Skin epidermis (tissue), 12 donors: ENCODE measurements around the gene GTF2H4.

ENCODE experiments used
- H3K27ac ChIP-seq, 21 experiments: fragments of 200-600 bp; sonication (generic) in 11 of 21; one replicate each; pipeline ENCODE4 v1.5.0; 2020; ENCODE audit warnings: mild to moderate bottlenecking in 3 of 21, inconsistent platforms in 2 of 21, moderate library complexity in 2 of 21
- H3K4me3 ChIP-seq, 7 experiments: fragments of 200-600 bp; sonication (generic) in 2 of 7; one replicate each; pipeline ENCODE4 v1.5.0; 2020; ENCODE audit warnings: inconsistent platforms in 2 of 7, mild to moderate bottlenecking in 2 of 7, moderate library complexity in 1 of 7

The GTF2H4 gene

DNA sequence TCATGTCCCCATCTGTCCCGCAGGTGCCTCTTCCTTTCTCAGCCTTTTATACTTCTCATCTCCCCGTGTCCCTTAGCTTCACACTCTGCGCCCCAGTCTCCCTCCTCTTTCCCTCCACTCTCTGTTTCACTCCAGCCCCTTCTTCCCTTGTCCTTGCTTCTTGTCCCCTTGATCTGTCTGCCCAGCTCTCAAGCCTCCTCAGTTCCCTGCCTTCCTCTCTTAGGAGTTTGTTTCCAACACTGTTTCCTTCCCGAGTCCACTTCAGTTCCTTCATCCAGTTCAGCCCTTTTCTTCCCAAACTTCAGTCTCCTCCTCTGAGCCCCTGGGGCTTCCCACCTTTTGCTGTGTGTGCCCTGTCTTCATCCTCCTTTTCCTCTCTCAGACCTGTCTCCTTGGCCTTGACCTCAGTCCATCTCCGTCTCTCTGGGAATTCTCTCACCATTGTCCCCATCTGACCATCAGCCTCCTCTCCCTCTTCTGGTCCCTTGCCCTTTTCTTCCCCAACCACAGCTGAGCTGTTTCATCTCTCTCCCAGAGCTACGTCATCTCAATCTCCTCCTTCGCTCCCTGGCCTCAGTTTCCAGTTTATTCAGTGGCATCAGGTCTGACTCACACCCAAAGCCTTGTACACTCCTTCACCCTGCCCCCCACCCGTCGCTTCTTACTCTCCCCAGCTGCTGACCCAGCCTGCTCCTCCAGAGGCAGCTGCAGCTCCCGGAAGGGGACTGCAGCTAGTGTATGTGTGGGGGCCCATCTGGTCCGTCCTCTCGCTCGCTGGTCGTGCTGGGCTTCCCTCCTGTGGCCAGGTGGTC is 26.4 kb upstream of the GTF2H4 start:
- H3K27ac ChIP-seq = peak overlapping the region in 12 of 21 experiments; percentile 89 to 98 (median 92)
- no peak overlapping the region for H3K4me3 ChIP-seq

DNA sequence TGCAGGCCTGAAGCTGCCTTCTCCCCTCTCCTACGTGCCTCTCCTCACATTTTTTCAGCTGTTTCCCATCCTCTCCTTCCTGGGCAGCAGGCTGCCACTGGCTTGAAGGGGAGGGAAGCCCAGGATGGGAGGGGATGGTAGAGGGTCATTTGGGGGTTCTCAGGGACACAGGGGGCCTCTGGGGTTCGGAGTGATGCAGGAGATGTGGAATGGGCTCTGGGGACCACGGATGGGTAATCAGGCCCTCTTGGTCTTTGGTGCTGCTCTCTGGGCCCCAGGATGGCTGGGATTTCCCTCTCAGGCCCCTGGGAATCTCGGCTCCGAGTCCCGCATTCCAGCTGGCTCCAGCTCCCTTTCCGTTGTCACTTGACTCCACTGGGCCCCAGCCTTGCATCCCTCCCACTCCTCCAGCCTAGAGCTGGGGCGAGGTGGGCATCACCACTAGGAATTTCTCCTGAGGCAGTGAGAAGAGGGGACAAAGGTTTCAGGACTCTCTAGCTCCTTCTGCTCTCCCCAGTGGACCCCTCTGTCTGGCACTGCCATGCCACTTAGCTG is 25.7 kb upstream of the GTF2H4 start:
- peak overlapping the region in 20 of 21 experiments; percentile 78 to 98 (median 91) for H3K27ac ChIP-seq
- peak overlapping the region in 4 of 7 experiments; percentile 63 to 94 (median 76) for H3K4me3 ChIP-seq

DNA sequence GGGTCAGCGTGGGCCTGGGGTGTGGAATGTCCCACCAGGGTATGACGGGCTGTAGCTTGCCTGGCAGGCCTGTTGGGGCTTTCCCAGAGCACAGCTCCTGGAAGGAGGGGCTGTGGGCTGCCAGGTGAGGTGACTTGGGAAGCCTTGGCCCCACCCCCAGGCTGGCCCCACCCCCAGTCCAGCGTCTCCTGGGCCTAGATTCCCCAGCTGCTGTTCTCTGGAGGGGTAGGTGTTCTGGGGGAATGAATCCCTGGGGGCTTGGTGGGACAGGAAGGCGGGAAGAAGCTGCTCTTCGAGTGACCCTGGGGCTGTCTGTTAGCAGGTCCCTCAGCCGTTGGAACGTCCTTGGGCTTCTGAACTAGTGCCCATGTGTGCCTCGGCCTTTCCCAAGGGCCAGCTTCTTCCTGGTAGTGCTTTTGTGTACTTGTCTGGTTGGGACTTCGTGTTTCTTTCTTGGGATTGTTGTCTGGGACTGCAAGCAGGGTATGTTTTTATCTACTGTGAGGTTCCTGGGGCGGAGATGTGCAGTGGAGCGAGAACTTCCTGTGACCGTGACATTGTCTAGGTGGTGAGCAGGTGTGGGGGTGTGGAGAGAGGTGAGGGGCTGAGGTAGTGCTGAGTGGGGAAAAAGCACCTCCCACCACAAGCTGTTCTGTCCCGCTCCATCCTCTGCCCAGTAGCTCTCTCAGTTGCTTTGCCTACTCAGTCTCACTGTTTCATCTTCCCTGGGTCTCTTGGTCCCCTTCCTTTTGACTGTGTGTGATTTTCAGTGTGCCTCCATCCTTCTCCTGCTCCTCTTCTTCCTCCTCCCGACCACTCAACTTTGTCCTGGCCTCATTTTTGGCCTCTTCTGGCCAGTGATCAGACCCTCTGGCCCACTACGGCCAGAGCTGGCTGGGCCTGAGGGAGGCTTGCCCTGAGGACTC is 25.0 kb upstream of the GTF2H4 start:
- Histone ChIP-seq H3K27ac (peak overlapping the region; percentile 18 to 98 (median 91)), H3K4me3 (peak overlapping the region; percentile 55 to 94 (median 68))

DNA sequence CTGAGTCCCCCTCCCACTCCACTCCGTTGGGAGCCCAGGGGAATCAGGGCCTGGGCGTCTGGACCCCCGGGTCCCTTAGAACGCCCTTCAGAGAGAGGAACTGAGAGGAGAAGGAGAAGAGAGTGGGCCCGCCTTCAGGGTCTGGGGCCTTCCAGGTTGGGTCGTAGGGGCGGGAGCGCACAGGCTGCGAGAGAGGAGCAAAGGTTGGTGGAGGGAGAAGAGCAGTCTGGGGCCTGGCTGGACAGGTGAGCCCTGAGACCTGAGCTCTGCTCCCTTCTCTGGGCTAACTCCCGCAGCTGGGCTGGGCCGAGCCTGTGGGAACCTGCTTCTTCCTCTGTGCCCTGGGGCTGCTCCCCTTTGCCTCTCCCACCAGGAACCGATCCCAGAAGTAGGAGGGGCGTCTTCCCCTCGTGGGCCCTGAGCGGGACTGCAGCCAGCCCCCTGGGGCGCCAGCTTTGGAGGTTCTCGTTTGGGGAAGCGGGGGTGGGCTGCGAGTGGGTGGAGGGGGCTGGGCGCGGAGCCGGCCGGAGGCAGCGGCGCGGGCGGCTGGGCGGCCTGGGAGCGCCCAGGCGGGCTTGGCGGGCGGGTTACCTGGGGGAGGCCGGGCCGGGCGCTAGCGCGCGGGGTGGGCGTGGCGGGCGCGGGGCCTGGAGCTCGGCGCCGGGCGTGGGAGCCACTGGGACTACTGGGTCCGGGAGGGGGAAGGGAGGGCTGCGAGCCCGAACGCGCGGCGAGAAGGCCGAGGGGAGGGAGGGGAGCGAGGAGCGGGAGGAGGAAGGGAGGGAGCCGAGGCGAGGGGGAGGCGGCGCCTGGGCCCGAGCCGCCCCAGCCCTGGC is 24.1 kb upstream of the GTF2H4 start, which contains the start of gene DDR1:
DDR1 (plus strand) TSS at position 835 of the 836 bp plus-strand sequence. CDS start 4,211 bp downstream, outside the sequence.
- Histone ChIP-seq H3K27ac (peak within 1 kb of the TSS; percentile 38 to 98 (median 91)), H3K4me3 (peak within 1 kb of the TSS; percentile 55 to 94 (median 68))

DNA sequence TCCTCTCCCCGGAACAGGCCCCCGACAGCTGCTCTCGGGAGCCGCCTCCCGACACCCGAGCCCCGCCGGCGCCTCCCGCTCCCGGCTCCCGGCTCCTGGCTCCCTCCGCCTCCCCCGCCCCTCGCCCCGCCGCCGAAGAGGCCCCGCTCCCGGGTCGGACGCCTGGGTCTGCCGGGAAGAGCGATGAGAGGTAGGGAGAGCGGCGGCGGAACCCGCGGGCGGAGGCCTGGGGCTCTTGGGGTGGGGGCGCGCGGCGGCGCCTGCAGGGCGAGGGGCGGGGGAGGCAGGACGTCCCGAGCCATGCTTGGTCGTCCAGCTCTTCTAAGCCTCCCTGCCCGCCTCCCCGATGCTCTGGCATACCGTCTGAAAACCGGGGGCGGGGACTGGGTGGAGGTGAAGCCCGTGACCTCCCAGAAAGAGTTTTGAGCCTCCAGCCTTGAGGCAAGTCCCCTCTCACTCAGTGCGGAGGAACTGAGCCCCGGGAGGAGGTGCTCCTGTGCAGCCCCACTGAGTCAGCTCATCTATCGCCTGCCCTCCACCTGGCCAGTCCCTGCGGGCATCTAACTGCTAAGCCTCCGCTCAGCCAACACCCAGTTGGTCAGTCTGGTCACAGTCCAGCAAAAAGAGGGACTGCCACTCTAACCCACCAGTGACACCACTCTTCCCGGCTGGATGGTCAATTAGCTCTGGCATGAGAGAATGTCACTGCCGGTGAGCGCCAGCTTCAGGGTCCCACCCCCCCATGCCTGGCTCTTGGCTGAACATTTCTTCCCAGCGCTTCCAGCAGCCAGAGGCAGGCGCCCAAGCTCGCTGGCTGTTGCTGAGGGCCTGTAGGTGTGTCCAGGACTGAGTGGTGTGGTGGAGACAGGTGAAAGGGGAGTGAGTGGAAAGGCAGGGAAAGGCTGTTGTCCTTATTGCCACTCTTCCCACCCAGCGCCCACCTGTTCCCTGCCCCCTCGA is 23.2 kb upstream of the GTF2H4 start:
- Histone ChIP-seq H3K4me3 (peak overlapping the region; percentile 55 to 94 (median 68)), H3K27ac (peak overlapping the region; percentile 38 to 98 (median 90))

DNA sequence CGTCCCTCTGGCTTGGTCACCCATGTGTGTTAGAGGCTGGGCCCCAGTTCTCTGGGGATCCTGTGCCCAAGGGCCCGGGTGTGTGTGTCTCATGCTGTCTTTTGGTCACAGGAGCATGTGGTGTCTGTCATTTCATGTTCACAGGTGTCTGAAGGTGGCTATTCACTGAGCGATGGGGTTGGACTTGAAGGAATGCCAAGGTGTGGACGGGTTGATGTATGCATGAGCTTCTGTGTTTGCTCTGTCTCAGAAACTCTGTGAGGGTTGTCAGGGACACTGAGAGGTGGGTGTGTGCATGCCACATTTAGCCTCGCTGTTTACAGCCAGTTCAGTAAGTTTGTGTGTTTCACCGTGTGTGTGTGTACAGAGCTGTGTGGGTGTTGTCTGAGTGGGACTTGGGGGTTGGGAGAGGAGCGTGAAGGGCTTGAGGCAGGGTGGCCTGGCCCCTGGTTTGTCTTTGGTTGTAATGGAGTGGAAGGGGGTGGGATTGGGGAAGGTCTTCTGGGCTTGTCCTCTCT is 22.5 kb upstream of the GTF2H4 start:
- peak overlapping the region in 20 of 21 experiments; percentile 82 to 98 (median 90) for H3K27ac ChIP-seq
- peak overlapping the region; percentile 55 to 94 (median 68) for H3K4me3 ChIP-seq

DNA sequence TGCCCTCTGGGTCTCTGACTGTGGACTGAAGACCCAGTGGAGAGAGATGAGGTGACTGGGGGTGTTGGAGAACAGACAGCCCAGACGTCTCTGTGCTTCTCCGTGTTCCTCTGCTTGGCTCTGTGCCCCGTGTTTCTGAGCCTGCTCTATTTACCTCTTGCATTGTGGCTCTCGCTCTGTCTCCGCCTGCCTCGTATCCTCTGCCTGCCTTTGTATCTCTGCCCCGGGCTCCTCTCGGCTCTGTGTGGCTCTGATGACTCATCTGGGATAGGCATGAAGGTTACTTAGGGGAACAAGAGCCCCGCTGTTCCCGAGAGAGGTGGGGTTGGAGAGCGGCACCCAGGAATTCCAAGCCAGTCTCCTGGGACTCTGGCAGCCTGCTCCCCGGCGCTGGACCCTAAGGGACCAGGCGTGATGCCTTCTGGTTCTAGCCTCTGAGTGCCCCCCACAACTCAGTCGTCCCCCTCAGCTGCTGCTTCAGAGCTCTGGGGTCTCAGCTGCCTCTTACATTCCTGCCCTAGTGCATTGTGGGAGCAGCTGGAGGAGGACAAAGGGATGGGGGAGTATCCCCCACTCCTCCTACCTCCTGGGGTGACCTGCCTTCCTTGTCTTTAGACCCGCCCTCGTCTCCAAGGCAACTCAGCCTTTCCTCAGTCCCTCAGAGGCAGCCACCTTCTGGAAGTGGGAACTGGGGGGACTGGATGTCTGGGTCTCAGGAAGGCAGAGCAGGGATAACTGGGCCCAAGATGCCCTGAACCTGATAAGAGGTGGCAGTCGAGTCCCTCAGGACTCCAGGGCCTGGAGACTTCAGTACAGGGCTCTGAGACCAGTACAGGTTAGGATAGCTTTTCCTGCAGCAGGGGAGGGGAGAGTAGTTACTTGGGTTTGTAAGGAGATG is 21.8 kb upstream of the GTF2H4 start:
- peak overlapping the region in 20 of 21 experiments; percentile 30 to 98 (median 90) for H3K27ac ChIP-seq

DNA sequence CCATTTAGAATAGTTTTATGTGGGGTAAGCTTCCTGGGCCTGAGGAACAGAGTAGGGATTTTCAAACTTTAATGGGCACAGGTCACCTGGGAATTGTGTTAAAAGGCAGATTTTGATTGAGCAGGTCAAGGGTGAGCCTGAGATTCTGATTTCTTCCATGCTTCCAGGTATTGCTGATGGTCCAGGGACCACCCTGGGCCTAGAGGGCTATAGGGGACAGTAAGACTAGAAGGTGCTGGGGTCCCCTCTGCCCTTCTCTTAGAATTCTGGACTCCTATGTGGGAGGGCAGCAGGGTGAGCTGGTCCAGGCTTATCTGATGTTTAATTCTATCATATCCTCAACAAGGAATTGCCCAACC is 21.1 kb upstream of the GTF2H4 start:
- Histone ChIP-seq H3K4me3 (peak overlapping the region in 3 of 7 experiments; percentile 68 to 84 (median 78)), H3K27ac (peak overlapping the region in 16 of 21 experiments; percentile 30 to 98 (median 90))

More for the DNA sequence above, 21.8 kb upstream of the GTF2H4 start:
- H3K4me3 ChIP-seq = peak overlapping the region; percentile 55 to 94 (median 68)

DNA sequence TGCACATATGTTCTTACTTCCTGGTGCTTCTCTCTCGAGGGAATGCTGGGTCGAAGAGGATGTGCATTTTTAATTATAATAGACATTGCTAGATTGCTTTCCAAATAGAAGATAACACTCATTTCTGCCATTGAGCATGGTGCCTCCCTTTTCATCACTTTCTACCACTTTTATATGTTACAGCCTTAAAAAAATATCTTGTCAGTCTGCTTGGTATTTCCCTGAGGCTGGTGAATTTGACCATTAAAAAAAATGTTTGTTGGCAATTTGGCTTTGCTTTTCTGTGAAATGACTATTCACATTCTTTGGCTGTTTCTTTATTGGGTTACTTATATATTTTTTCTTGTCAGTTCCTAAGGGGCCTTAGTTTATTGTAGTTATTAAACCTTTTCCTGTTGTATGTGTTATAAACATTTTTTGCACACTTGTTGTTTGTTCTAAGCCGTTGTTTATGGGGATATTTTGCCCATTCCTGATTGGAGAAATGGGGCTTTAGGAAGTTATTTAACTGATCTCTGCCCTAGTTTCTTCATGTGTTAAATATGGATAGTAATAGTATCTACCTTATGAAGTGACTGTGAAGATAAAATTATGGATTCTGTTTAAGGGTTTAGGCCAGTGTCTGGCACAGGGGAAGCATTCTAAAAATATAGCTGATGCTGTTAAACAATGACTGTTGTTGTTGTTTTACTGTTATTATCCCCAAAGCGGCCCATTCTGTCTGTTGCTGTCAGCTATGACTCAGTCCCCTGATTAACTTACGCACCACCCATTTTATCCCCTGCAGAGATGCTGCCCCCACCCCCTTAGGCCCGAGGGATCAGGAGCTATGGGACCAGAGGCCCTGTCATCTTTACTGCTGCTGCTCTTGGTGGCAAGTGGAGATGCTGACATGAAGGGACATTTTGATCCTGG is 19.8 kb upstream of the GTF2H4 start:
- Histone ChIP-seq H3K4me3 (no peak overlapping the region), H3K27ac (peak overlapping the region in 5 of 21 experiments; percentile 9 to 94 (median 36))

DNA sequence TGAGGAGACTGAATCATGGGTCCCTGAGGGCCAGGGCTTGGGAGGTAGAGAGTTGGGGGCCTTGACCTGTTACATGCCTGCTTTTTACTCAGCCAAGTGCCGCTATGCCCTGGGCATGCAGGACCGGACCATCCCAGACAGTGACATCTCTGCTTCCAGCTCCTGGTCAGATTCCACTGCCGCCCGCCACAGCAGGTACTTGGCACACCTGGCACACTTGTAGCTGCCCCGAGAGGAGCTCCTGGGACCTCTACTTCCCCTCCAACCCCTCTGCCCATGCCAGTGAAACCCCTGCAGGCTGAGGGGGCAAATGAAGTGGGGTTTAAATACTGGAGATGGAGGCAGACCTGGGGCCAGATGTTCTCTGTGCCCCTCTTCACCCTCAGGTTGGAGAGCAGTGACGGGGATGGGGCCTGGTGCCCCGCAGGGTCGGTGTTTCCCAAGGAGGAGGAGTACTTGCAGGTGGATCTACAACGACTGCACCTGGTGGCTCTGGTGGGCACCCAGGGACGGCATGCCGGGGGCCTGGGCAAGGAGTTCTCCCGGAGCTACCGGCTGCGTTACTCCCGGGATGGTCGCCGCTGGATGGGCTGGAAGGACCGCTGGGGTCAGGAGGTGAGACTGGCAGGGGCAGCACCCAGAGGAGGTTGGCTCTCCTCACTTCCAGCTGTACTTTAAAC is 19.1 kb upstream of the GTF2H4 start:
- Histone ChIP-seq H3K27ac (peak overlapping the region in 3 of 21 experiments; percentile 27 to 36 (median 33)), H3K4me3 (no peak overlapping the region)

DNA sequence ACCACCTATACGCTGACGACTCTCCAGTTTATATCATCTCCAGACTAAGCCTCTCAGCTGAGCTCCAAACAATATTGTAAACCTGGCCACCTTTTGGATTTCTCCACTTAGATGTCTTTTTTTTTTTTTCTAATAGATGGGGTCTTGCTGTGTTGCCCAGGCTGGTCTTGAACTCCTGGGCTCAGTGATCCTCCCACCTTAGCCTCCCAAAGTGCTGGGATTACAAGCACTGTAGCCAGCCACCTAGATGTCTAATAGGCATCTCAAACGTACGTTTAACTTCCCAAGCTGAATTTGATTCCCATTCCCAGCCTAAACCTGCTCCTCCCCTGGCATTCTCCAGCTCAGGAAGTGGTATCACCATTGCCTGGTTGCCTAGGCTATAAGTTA is 18.5 kb upstream of the GTF2H4 start:
- H3K4me3 ChIP-seq = no peak overlapping the region
- H3K27ac ChIP-seq = peak overlapping the region in 2 of 21 experiments; percentile 33 to 45

DNA sequence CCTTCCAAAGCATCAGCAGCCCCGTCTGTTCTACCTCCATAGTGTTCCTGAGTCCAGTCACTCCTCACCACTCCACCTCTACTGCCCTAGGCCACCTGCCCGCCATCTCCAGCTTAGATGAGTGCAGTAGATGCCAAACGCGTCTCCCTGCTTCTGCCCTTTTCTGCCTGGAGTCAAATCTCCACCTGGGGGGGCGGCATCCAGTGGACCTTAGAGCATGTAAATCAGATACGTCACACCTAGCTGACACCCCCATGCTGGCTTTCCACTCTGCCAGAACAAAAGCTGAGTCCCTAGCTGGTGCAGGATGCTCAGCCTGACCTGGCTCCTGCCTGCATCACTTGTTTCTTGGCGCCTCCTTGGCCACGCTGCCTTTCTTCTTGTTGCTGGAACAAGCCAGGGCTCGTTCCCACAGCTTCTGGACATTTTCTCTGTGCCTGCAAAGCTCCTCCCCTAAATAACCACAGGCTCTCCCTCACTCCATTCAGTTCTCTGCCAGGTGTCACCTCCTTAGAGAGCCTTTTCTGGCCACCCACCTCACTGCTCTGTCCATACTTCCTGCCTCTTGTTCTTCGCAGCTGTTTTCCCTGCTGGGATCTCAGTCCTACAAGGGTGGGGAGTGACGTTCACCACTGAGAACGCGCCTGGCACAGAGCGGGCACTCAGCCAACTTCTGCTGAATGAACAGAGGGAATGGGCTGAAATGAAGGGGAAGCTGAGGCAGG is 17.9 kb upstream of the GTF2H4 start:
- peak overlapping the region in 2 of 21 experiments; percentile 28 to 45 for H3K27ac ChIP-seq
- H3K4me3 ChIP-seq = no peak overlapping the region

DNA sequence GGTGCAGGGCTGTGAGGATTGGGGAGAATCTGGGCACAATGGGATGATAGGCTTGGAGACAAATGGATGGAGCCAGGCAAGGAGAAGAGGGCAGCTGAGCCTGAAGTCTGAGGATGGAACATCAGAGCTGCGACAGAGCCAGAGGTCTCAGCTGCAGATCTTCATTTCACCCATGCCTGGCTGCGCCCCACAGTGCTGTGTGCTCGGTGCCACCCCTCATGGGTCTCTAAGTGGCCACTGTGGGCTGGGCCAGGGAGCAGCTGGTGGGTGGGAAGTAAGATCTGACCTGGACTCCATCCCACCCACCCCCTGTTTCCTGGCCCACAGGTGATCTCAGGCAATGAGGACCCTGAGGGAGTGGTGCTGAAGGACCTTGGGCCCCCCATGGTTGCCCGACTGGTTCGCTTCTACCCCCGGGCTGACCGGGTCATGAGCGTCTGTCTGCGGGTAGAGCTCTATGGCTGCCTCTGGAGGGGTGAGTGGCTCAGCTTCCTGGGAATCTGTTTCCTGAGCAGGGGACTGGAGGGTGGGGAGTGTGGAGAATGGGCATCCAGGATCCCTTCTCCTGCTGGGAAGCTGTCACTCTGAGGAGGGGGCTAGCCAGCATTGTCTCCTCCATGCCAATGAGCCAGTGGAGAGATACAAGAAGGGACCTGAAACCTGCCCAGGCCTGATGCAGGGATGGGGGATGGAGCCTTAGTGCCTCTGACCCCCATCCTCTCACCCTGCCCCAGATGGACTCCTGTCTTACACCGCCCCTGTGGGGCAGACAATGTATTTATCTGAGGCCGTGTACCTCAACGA is 17.2 kb upstream of the GTF2H4 start:
- H3K27ac ChIP-seq = no peak overlapping the region
- H3K4me3 ChIP-seq = no peak overlapping the region

DNA sequence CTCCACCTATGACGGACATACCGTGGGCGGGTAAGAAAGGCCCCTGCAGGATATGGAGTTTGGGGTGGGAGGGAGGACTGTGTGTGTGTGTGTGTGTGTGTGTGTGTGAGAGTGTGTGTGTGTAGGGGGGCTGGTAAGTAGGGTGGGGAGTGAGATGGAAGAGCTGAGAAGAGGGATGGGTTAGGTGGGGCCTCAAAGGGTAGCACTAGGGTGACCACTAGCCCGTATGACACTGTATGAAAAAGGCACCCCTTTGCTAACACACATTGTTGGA is 16.6 kb upstream of the GTF2H4 start:
- Histone ChIP-seq H3K27ac (no peak overlapping the region), H3K4me3 (no peak overlapping the region)
